Measurements from ENCODE around the gene BLOC1S5.

BLOC1S5 gene

DNA sequence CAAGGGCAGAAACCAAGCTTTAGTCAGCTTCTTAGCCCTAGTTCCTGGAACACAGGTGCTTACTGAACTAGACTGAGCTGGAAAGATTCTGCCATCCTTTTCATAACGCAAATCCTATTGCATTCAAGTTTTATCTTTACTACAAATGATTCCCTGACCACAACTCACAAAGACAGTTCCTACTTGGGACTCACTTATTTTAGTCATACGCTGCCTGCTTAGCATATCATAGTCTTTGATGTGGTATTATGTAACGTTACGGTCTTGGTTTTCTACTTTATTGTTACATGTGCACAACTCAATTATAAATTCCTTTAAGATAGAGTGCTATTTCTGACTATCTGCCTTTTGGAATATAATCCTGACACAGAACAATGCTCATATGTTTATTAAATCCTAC is 59.1 kb downstream of the BLOC1S5 start:
- DNase-seq (ENCODE audit: extremely low read depth, low read depth): no peak
- TF ChIP-seq, protein P1, sequence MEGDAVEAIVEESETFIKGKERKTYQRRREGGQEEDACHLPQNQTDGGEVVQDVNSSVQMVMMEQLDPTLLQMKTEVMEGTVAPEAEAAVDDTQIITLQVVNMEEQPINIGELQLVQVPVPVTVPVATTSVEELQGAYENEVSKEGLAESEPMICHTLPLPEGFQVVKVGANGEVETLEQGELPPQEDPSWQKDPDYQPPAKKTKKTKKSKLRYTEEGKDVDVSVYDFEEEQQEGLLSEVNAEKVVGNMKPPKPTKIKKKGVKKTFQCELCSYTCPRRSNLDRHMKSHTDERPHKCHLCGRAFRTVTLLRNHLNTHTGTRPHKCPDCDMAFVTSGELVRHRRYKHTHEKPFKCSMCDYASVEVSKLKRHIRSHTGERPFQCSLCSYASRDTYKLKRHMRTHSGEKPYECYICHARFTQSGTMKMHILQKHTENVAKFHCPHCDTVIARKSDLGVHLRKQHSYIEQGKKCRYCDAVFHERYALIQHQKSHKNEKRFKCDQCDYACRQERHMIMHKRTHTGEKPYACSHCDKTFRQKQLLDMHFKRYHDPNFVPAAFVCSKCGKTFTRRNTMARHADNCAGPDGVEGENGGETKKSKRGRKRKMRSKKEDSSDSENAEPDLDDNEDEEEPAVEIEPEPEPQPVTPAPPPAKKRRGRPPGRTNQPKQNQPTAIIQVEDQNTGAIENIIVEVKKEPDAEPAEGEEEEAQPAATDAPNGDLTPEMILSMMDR (IDR thresholded peaks at IDR 0.05; ENCODE audit: low read depth, low read length): no peak

DNA sequence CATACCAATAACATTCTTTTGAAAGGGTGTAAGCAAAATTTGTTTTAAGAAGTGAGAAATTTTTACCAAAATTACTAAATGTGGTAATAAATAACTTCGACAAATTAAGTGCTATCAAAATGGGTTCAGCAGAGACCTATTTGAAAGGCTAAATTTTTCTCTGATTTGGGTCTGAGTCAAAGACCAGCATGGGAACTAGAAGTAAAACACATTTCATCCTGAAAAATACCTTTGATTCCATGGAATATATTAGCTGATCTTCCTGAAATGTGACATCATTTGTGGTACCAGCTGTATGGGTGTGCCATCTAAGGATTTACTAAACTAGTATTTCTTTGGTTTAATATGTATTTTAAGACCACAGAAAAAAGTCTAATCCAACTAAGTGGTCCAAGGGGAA is 63.6 kb downstream of the BLOC1S5 start:
- TF ChIP-seq, protein P1 (IDR thresholded peaks at IDR 0.05; ENCODE audit: low read depth, low read length): no peak
- DNase-seq (ENCODE audit: extremely low read depth, low read depth): no peak

DNA sequence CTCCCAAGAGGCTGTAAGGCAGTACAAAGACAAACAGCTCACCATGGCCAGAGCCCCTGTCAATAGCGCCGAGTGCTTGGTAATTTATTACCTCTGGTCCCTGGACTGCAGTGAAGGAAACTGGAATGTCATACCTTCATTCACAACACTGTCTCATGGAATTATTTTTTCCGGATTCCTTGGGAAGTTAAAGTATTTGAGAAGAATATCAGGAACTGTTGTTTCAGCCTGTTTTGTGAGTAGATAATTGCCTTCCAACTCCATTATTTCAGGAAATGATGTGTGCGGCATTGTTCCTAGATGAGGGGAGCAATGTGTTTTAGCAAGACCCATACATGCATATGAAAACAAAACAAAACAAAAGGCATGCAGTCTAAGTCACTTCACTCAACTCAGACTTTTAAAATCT is 64.0 kb downstream of the BLOC1S5 start:
- TF ChIP-seq, protein P1 (IDR thresholded peaks at IDR 0.05; ENCODE audit: low read depth, low read length): no peak
- DNase-seq (ENCODE audit: extremely low read depth, low read depth): no peak

DNA sequence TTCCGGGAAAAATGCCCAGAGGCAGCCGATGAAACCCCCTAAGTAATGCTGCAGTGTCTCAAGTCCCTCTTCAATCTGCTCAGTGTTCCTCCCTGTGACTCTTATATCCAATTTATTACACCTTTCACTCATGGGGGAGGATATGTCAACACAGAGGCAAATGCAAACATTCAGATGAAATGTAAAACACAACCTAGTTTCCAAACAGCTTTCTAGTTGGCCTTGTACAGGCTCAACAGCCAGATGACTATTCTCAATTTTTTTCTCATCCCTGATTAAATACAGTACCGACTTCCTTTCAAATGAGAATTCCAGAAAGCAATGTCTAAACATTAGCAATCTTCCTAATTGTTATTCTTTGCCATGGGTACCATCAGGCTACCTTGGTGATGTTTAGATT is 65.0 kb downstream of the BLOC1S5 start:
- TF ChIP-seq, protein P1 (IDR thresholded peaks at IDR 0.05; ENCODE audit: low read depth, low read length): no peak
- no peak for DNase-seq (ENCODE audit: extremely low read depth, low read depth)

DNA sequence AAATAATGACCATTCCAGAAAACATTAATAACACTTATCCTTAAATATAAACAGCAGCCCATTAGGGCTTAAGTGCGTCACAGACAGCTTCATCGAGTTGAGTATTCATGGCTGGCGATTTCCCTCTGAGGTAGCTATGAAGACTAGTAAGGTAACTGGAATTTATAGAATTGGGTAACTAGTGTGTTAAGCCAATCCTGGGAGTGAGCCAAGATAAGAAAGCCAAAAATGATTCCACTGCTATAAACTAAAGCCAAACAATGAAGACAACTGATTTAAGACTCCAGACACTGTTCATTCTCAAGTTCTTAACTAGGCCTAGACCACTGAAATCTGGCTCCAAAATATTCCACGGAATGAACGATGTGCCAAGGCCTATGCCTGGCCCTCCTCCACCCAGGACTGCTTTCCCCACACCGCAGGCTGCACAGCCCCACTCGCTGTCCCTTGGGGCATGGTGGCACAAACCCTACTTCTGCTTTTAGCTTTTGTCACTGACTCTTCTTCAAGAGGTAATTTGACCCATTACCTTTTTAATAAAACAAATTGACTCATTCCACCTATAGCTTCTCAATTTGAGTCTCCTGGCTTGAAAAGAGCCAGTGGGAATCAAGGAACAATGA is 66.0 kb downstream of the BLOC1S5 start:
- TF ChIP-seq, protein P1 (IDR thresholded peaks at IDR 0.05; ENCODE audit: low read depth, low read length): no peak
- DNase-seq (ENCODE audit: extremely low read depth, low read depth): no peak

DNA sequence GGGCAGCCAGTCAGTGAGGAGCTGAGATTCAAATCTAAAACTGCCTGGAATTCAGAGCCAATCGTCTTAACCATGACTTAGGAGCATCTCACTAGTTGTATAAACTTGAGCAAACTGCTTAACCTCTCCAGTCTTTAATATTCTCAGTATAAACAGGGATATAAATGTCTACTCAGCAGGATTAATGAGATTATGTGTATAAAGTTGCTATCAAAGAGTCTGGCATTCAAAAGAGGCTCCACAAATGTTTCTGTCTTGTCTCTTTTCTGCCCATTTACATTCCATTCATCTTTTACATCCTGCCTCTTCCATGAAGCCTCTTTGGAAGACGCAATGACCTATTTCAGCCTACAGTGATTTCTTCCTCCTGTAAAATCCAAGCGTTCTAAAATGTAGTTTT is 66.9 kb downstream of the BLOC1S5 start:
- TF ChIP-seq, protein P1 (IDR thresholded peaks at IDR 0.05; ENCODE audit: low read depth, low read length): no peak
- DNase-seq (ENCODE audit: extremely low read depth, low read depth): no peak

DNA sequence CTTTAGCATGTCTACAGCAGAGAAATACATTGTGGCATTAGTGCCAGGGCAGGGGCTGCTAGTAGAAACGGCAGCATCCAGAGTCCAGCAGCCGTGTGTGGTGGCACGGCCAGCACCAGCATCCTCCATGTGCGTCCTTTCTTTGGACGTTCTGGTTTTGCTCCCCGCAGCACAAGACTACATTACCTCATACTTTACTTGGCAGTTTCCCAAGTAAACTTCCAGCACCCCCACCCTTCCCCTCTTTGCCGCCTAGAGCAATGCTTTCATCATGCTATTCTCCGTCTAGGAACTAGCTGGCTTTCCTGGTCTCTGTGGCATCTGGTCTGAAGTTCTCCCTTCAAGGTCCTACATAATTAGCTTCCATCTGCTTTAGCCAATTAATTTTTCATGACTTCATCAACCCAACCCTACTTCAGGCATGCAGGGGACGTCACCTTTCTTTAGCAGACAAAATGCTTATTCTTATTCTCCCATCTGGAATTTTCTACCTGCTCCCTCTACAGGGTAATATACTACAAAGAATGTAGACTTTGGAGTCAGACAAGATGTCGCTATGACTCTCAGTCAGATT is 67.6 kb downstream of the BLOC1S5 start:
- TF ChIP-seq, protein P1 (IDR thresholded peaks at IDR 0.05; ENCODE audit: low read depth, low read length): no peak
- DNase-seq (ENCODE audit: extremely low read depth, low read depth): no peak

All from AG09319 (cell line).